GM19463 (cell line): ENCODE data around the gene PAPLN.
"Not testable (repeated sequence)": the region's sequence is repeated elsewhere in the genome, so short reads cannot be mapped to it uniquely, and the experiment has no call there.

Experiments
- ATAC-seq: cut with Tn5 transposase; IDR thresholded peaks from one replicate; pipeline ENCODE4 v1.9.1; 2021; ENCODE audit warnings: mild to moderate bottlenecking, moderate library complexity; ENCODE audit not compliant: unreplicated experiment

Gene PAPLN

GRCh38 chr14:73287071-73287470 is 49.8 kb downstream of the PAPLN start:
- no peak for ATAC-seq

- no peak for ATAC-seq
Measured at GRCh38 chr14:73289308-73289707, 52.0 kb downstream of the PAPLN start.

GRCh38 chr14:73289729-73290128 is 52.4 kb downstream of the PAPLN start:
- no peak for ATAC-seq

- ATAC-seq = peak; percentile 73
Measured at GRCh38 chr14:73290279-73290678, 53.0 kb downstream of the PAPLN start.

GRCh38 chr14:73293782-73294781 is 56.8 kb downstream of the PAPLN start:
- ATAC-seq = no peak

- no peak for ATAC-seq
Measured at GRCh38 chr14:73295198-73295796, 58.0 kb downstream of the PAPLN start.

- no peak for ATAC-seq
Measured at GRCh38 chr14:73305499-73305898, 68.2 kb downstream of the PAPLN start.

- no peak for ATAC-seq
Measured at GRCh38 chr14:73307261-73307660, 70.0 kb downstream of the PAPLN start.

- not testable (repeated sequence) for ATAC-seq
Measured at GRCh38 chr14:73309207-73309606, 71.9 kb downstream of the PAPLN start.

GRCh38 chr14:73311708-73312030 is 74.4 kb downstream of the PAPLN start:
- no peak for ATAC-seq

- no peak for ATAC-seq
Measured at GRCh38 chr14:73312687-73313086, 75.4 kb downstream of the PAPLN start.

- no peak for ATAC-seq
Measured at GRCh38 chr14:73313151-73313550, 75.8 kb downstream of the PAPLN start.

GRCh38 chr14:73323896-73324399 is 86.6 kb downstream of the PAPLN start:
- ATAC-seq = no peak
